Hepatocyte (in vitro differentiated cells): ENCODE data around the gene BCAN. TPM values are rescaled to one million over a fixed set of nuclear protein-coding genes. Genes with fewer than 3 reads are reported as not detected.

Experiments
- DNase-seq: peaks from one replicate; pipeline ENCODE4 v3.0.0-alpha.2; 2016; ENCODE audit warnings: low spot score
- H2AFZ ChIP-seq: fragments of 200-600 bp; sonication (generic); 2 replicates; pipeline ENCODE4 v1.6.0; 2016; ENCODE audit warnings: antibody characterized with exemption, mild to moderate bottlenecking
- H3K27ac ChIP-seq: fragments of 200-600 bp; sonication (generic); 2 replicates; pipeline ENCODE4 v1.5.1; 2016; ENCODE audit warnings: mild to moderate bottlenecking
- H3K27me3 ChIP-seq: fragments of 200-600 bp; sonication (generic); 2 replicates; pipeline ENCODE4 v1.6.1; 2016
- H3K36me3 ChIP-seq: fragments of 200-600 bp; sonication (generic); replicated peaks from 2 replicates; pipeline ENCODE4 v1.5.1; 2016; ENCODE audit warnings: low read depth; ENCODE audit not compliant: insufficient read depth
- H3K4me1 ChIP-seq: fragments of 200-600 bp; sonication (generic); 2 replicates; pipeline ENCODE4 v1.5.1; 2016; ENCODE audit warnings: mild to moderate bottlenecking, moderate library complexity; ENCODE audit not compliant: insufficient read depth
- H3K4me2 ChIP-seq: fragments of 200-600 bp; sonication (generic); 2 replicates; pipeline ENCODE4 v1.6.0; 2016
- H3K4me3 ChIP-seq: fragments of 200-600 bp; sonication (generic); 2 replicates; pipeline ENCODE4 v1.5.1; 2016; ENCODE audit warnings: mild to moderate bottlenecking
- H3K79me2 ChIP-seq: fragments of 200-600 bp; sonication (generic); 2 replicates; pipeline ENCODE4 v1.6.0; 2017; ENCODE audit warnings: mild to moderate bottlenecking
- H3K9me2 ChIP-seq: fragments of 200-600 bp; sonication (generic); replicated peaks from 2 replicates; pipeline ENCODE4 v1.6.0; 2017; ENCODE audit warnings: mild to moderate bottlenecking; ENCODE audit not compliant: insufficient read depth
- H3K9me3 ChIP-seq: fragments of 200-600 bp; sonication (generic); 2 replicates; pipeline ENCODE4 v1.5.1; 2016; ENCODE audit warnings: low read depth, mild to moderate bottlenecking
- H4K20me1 ChIP-seq: fragments of 200-600 bp; sonication (generic); 2 replicates; pipeline ENCODE4 v1.6.0; 2016; ENCODE audit warnings: mild to moderate bottlenecking; ENCODE audit not compliant: insufficient read depth, poor library complexity, severe bottlenecking
- CTCF ChIP-seq: fragments of 200-600 bp; sonication (generic); IDR thresholded peaks from 2 replicates; pipeline ENCODE4 v1.5.1; 2016; ENCODE audit warnings: antibody characterized with exemption, mild to moderate bottlenecking; ENCODE audit not compliant: poor library complexity
- EZH2 ChIP-seq: fragments of 200-600 bp; sonication (generic); IDR thresholded peaks from 2 replicates; pipeline ENCODE4 v1.6.1; 2016; ENCODE audit warnings: antibody characterized with exemption, mild to moderate bottlenecking, borderline replicate concordance
- EZH2phosphoT487 ChIP-seq: fragments of 200-600 bp; sonication (generic); IDR thresholded peaks from one replicate; pipeline ENCODE4 v1.6.1; 2018; ENCODE audit warnings: antibody characterized with exemption, mild to moderate bottlenecking, low read depth, moderate library complexity; ENCODE audit not compliant: unreplicated experiment, severe bottlenecking
- WGBS: methylation state at CpG from one replicate; pipeline ENCODE4 v1.1.6; 2016; ENCODE audit warnings: low lambda C conversion rate; ENCODE audit errors: missing lambda C conversion rate; 5-methylcytosine and 5-hydroxymethylcytosine counted together
- polyA plus RNA-seq: library from polyadenylated mRNA; unstranded; fragments of >200 nt; fragmentation: Nextera tagmentation; extraction: Ambion mirVana; gene quantifications from 2 replicates; pipeline ENCODE4 v1.2.1, GENCODE V29; 2016
- total RNA-seq: library from RNA; depleted of rRNA; stranded (reverse); fragments of >200 nt; gene quantifications from 2 replicates; pipeline ENCODE4 v1.2.3, GENCODE V29; 2014

BCAN gene
- total and polyA plus RNA-seq, 2 experiments from 2014 or later: 0.03 TPM; not detected in 1

DNA sequence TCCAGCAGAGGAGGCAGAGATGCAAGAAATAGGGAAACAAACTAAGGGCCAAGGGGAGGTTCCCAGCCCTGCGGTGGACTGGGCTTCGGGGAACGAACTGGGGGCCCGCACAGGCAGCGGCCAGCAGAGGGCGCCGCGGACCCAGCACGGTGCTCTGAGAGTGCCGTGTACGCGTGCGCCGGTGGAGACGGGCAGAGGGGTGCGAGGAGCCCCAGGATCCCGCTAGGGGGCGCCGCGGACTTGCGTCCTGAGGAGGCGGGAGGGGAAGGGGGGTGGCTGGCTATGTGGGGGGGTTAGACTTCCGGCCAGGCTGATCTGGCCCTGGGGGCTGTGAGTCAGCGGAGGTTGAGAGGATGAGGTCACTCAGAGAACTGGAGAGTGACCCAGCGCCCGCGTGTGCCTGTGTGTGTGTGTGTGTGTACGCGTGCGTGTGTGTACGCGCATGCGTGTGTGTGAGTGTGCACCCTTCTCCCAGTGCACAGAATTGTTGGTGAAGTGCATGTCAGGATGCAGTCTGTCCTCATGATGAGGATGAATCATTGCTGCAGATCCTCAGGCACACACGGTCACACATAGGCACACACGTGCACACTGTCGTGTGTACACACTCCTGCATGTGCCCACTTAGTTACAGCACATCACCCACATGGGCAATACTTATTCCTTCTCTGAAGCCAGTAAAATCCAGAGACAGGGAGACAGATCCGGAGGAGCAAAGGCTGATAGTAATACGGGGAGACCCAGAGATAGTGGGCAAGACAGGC, 18.3 kb downstream of the BCAN start:
- no peak overlapping the region for H3K4me3 ChIP-seq
- H3K4me1 ChIP-seq: peaks cover 70% of the 10 kb centered on the region

GRCh38 chr1:156660752-156661112, 18.8 kb downstream of the BCAN start:
- no peaks in the 10 kb centered on the region for H3K79me2 ChIP-seq
- H3K4me3 ChIP-seq: no peak overlapping the region
- H3K9me3 ChIP-seq: no peaks in the 10 kb centered on the region
- no peak for DNase-seq
- H3K4me1 ChIP-seq: peaks cover 75% of the 10 kb centered on the region
- 68% methylated on average over 2 of the region's 2 CpGs for WGBS
- no peaks in the 10 kb centered on the region for H3K36me3 ChIP-seq
- TF ChIP-seq CTCF: no peak
- TF ChIP-seq EZH2phosphoT487: no peak
- TF ChIP-seq EZH2: no peak
- H2AFZ ChIP-seq: no peak overlapping the region
- H3K9me2 ChIP-seq: no peaks in the 10 kb centered on the region
- H4K20me1 ChIP-seq: no peaks in the 10 kb centered on the region
- H3K4me2 ChIP-seq: peak overlapping the region; percentile 65
- H3K27ac ChIP-seq: peak overlapping the region; percentile 93
- peaks cover 16% of the 10 kb centered on the region for H3K27me3 ChIP-seq

More for the DNA sequence above, 18.3 kb downstream of the BCAN start:
- Histone ChIP-seq H2AFZ (no peak overlapping the region), H3K9me3 (no peaks in the 10 kb centered on the region), H3K27ac (peak overlapping the region; percentile 93), H3K27me3 (peaks cover 21% of the 10 kb centered on the region), H3K9me2 (no peaks in the 10 kb centered on the region), H3K36me3 (no peaks in the 10 kb centered on the region), H3K4me2 (peak overlapping the region; percentile 68), H3K79me2 (no peaks in the 10 kb centered on the region), H4K20me1 (no peaks in the 10 kb centered on the region)
- DNase-seq: peak; percentile 98
- 14% methylated on average over 36 of the region's 38 CpGs for WGBS
- TF ChIP-seq CTCF: peak; percentile 100
- TF ChIP-seq EZH2: no peak
- TF ChIP-seq EZH2phosphoT487: no peak

- Histone ChIP-seq H2AFZ (no peak overlapping the region), H3K27me3 (peaks cover 2% of the 10 kb centered on the region), H3K27ac (peak overlapping the region; percentile 82), H3K36me3 (no peaks in the 10 kb centered on the region), H3K4me1 (peaks cover 70% of the 10 kb centered on the region), H4K20me1 (no peaks in the 10 kb centered on the region), H3K4me2 (peak overlapping the region; percentile 34), H3K9me2 (no peaks in the 10 kb centered on the region), H3K4me3 (no peak overlapping the region), H3K79me2 (no peaks in the 10 kb centered on the region), H3K9me3 (no peaks in the 10 kb centered on the region)
- WGBS: 65% methylated on average over 12 of the region's 12 CpGs
- TF ChIP-seq CTCF (no peak), EZH2 (no peak), EZH2phosphoT487 (no peak)
- no peak for DNase-seq
Observed at GRCh38 chr1:156662005-156662799, 20.3 kb downstream of the BCAN start.
